ENCODE data around the gene CHMP4A. TPM values are rescaled to one million over a fixed set of nuclear protein-coding genes. Genes with fewer than 3 reads are reported as not detected.

The CHMP4A gene
- total and polyA plus RNA-seq, 2 of the 13 experiments (the other 11 are each of a cell fraction or from before 2014, with no cell fraction given) = 83.6 to 113 TPM

DNA sequence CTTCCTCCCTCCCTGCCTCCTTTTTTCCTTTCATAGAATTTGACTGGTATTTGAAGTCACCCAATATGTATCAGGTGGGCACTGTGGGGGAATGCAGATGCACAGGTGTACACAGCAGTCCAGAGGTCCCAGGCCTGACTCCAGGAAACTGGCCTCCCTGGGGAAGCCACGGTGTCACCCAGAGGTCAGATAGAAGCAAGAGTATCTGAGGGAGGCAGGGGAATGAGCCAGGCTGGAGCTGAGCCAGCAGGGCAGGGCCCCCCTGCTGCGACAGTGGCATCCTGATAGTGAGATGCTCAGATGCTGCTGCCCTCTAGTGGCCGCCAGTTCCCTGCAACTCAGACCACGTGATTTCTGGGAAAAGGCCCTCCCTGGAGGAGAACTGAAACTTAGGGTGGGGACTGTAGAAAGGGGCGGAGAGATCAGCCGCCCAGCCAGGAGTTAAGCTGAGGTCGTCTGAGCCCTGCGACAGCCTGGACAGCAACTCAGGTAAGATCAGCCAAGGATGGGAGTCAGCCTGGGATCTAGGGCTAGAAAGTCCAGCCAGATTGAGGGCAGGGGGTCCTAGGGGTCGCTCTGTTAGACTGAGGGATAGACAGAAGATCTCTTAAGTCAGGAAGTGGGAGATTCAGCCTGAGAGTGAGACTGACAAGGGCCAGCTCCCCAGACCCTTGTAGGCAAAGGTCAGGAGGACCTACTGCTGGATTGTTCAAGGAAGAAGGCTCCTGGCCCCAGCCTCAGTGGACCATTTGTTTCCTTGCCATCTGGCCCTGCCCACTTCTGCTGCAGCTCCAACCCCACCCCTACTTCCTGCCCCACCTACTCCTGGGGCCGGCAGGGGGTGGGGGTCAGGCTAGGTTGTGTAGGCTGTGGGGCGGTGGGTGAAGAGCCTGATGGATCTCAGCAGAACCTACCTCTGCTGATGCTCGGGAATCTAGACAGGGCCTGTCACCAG lies 52.2 kb downstream of the CHMP4A start, which contains the start of gene IRF9 (continued):
- TF ChIP-seq, protein P1, sequence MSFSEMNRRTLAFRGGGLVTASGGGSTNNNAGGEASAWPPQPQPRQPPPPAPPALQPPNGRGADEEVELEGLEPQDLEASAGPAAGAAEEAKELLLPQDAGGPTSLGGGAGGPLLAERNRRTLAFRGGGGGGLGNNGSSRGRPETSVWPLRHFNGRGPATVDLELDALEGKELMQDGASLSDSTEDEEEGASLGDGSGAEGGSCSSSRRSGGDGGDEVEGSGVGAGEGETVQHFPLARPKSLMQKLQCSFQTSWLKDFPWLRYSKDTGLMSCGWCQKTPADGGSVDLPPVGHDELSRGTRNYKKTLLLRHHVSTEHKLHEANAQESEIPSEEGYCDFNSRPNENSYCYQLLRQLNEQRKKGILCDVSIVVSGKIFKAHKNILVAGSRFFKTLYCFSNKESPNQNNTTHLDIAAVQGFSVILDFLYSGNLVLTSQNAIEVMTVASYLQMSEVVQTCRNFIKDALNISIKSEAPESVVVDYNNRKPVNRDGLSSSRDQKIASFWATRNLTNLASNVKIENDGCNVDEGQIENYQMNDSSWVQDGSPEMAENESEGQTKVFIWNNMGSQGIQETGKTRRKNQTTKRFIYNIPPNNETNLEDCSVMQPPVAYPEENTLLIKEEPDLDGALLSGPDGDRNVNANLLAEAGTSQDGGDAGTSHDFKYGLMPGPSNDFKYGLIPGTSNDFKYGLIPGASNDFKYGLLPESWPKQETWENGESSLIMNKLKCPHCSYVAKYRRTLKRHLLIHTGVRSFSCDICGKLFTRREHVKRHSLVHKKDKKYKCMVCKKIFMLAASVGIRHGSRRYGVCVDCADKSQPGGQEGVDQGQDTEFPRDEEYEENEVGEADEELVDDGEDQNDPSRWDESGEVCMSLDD (CRISPR knock-in tag; IDR thresholded peaks at IDR 0.05; ENCODE audit: borderline replicate concordance) = no peak; the same call in 1 of the 2 replicates
- TF ChIP-seq MIXL1 (CRISPR knock-in tag; IDR thresholded peaks at IDR 0.05) (peak; percentile 99), ZMYM3 (CRISPR knock-in tag; IDR thresholded peaks at IDR 0.05) (peak; percentile 81), ZNF841 (CRISPR knock-in tag; IDR thresholded peaks at IDR 0.05; ENCODE audit: borderline replicate concordance) (no peak), NCOR1 (IDR thresholded peaks at IDR 0.05; ENCODE audit: borderline replicate concordance, low read length) (no peak; the same call in 1 of the 2 replicates), GLI4 (CRISPR knock-in tag; IDR thresholded peaks at IDR 0.05; ENCODE audit: borderline replicate concordance) (peak; percentile 98; the same call in 1 of the 2 replicates), STAG1 (CRISPR knock-in tag; IDR thresholded peaks at IDR 0.05) (peak; percentile 97), MEIS2 (CRISPR knock-in tag; IDR thresholded peaks at IDR 0.05) (peak; percentile 78), ZZZ3 (CRISPR knock-in tag; IDR thresholded peaks at IDR 0.05; ENCODE audit: borderline replicate concordance) (no peak; the same call in 1 of the 2 replicates), ZNF264 (CRISPR knock-in tag; IDR thresholded peaks at IDR 0.05) (peak; percentile 96), TOPORS (CRISPR knock-in tag; IDR thresholded peaks at IDR 0.05) (peak; percentile 28; the same call in 1 of the 2 replicates), POLR2AphosphoS5 (IDR thresholded peaks at IDR 0.05; ENCODE audit: low read depth, low read length) (peak; percentile 97), EP300 (IDR thresholded peaks at IDR 0.05; ENCODE audit: low read depth in 2 of 2, low read length in 2 of 2) (peak; percentile 55 to 85; a peak in 3 of 4 replicates), EP300 (CRISPR knock-in tag; IDR thresholded peaks at IDR 0.05; ENCODE audit: borderline replicate concordance) (peak; percentile 92)
- TF ChIP-seq, protein P2, sequence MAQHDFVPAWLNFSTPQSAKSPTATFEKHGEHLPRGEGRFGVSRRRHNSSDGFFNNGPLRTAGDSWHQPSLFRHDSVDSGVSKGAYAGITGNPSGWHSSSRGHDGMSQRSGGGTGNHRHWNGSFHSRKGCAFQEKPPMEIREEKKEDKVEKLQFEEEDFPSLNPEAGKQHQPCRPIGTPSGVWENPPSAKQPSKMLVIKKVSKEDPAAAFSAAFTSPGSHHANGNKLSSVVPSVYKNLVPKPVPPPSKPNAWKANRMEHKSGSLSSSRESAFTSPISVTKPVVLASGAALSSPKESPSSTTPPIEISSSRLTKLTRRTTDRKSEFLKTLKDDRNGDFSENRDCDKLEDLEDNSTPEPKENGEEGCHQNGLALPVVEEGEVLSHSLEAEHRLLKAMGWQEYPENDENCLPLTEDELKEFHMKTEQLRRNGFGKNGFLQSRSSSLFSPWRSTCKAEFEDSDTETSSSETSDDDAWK (CRISPR knock-in tag; IDR thresholded peaks at IDR 0.05) = no peak
- TF ChIP-seq, protein P3, sequence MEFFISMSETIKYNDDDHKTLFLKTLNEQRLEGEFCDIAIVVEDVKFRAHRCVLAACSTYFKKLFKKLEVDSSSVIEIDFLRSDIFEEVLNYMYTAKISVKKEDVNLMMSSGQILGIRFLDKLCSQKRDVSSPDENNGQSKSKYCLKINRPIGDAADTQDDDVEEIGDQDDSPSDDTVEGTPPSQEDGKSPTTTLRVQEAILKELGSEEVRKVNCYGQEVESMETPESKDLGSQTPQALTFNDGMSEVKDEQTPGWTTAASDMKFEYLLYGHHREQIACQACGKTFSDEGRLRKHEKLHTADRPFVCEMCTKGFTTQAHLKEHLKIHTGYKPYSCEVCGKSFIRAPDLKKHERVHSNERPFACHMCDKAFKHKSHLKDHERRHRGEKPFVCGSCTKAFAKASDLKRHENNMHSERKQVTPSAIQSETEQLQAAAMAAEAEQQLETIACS (CRISPR knock-in tag; IDR thresholded peaks at IDR 0.05) = no peak
- TF ChIP-seq, protein P4, sequence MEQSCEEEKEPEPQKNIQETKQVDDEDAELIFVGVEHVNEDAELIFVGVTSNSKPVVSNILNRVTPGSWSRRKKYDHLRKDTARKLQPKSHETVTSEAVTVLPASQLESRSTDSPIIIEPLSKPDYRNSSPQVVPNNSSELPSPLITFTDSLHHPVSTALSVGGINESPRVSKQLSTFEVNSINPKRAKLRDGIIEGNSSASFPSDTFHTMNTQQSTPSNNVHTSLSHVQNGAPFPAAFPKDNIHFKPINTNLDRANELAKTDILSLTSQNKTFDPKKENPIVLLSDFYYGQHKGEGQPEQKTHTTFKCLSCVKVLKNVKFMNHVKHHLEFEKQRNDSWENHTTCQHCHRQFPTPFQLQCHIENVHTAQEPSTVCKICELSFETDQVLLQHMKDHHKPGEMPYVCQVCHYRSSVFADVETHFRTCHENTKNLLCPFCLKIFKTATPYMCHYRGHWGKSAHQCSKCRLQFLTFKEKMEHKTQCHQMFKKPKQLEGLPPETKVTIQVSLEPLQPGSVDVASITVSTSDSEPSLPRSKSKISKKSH (CRISPR knock-in tag; IDR thresholded peaks at IDR 0.05; ENCODE audit: borderline replicate concordance) = peak; percentile 88
- TF ChIP-seq, protein P5, sequence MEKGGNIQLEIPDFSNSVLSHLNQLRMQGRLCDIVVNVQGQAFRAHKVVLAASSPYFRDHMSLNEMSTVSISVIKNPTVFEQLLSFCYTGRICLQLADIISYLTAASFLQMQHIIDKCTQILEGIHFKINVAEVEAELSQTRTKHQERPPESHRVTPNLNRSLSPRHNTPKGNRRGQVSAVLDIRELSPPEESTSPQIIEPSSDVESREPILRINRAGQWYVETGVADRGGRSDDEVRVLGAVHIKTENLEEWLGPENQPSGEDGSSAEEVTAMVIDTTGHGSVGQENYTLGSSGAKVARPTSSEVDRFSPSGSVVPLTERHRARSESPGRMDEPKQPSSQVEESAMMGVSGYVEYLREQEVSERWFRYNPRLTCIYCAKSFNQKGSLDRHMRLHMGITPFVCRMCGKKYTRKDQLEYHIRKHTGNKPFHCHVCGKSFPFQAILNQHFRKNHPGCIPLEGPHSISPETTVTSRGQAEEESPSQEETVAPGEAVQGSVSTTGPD (CRISPR knock-in tag; IDR thresholded peaks at IDR 0.05) = no peak; the same call in none of the 2 replicates

All from HepG2 (cell line).